Measurements from ENCODE around the gene CLEC4C.
A peak's percentile ranks its signal among the peaks of the same experiment; 100 is the strongest.

The CLEC4C gene

DNA sequence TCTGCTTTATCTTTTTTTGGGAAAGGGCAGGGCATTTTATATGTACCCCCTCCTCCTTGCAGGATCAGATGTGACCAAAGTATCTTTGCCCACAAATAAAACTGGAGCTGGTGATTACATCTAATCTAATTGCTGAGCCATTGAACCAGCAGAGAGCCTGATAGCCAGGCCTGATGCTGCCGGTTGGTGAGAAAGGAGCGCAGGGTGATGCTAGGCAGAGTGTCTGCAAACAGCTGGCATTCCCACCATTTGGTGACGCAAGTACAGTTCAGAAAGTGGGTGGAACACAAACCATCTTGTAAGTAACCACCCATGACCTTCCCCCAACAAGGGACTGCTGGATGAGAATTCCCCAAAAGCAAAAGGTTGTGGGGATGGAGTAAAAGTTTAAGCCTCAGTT lies 23.2 kb downstream of the CLEC4C start:
- DNase-seq (ENCODE audit: low read depth): no peak

- DNase-seq (ENCODE audit: low read depth): no peak
Measured at GRCh38 chr12:7719946-7720730, 27.0 kb downstream of the CLEC4C start.

GRCh38 chr12:7716381-7716780 lies 30.8 kb downstream of the CLEC4C start:
- peak; percentile 22 for DNase-seq (ENCODE audit: low read depth)

- no peak for DNase-seq (ENCODE audit: low read depth)
Measured at GRCh38 chr12:7712841-7713442, 34.2 kb downstream of the CLEC4C start.

- no peak for DNase-seq (ENCODE audit: low read depth)
Measured at GRCh38 chr12:7711133-7711532, 36.0 kb downstream of the CLEC4C start, which contains the start of gene DPPA3. TSS of gene DPPA3 (plus strand) at chr12:7711433. CDS start at chr12:7711571, 138 bp downstream.

GRCh38 chr12:7709969-7710675 lies 37.1 kb downstream of the CLEC4C start:
- DNase-seq (ENCODE audit: low read depth): no peak

GRCh38 chr12:7705846-7706245 lies 41.3 kb downstream of the CLEC4C start:
- DNase-seq (ENCODE audit: low read depth): no peak

GRCh38 chr12:7695566-7696197 lies 51.5 kb downstream of the CLEC4C start, which contains the start of gene GDF3:
TSS of gene GDF3 (minus strand) at chr12:7695775. CDS start at chr12:7695728, 47 bp downstream.
- no peak for DNase-seq (ENCODE audit: low read depth)

GRCh38 chr12:7695237-7695560 lies 52.0 kb downstream of the CLEC4C start:
- DNase-seq (ENCODE audit: low read depth): no peak

GRCh38 chr12:7694556-7695236 lies 52.5 kb downstream of the CLEC4C start:
- no peak for DNase-seq (ENCODE audit: low read depth)

- DNase-seq (ENCODE audit: low read depth): no peak
Measured at GRCh38 chr12:7693793-7694192, 53.4 kb downstream of the CLEC4C start.

GRCh38 chr12:7681535-7681934 lies 65.6 kb downstream of the CLEC4C start:
- DNase-seq (ENCODE audit: low read depth): no peak
